Right kidney (tissue), 1 donor: ENCODE data around the gene TSEN34.
"Not testable (repeated sequence)": the region's sequence is repeated elsewhere in the genome, so short reads cannot be mapped to it uniquely, and the experiment has no call there.

Experiments used
- DNase-seq: peaks from one replicate; pipeline ENCODE4 v3.0.0-alpha.2; 2016

TSEN34 gene

GRCh38 chr19:54207676-54207982, 16.5 kb downstream of the TSEN34 start:
- DNase-seq: no peak

GRCh38 chr19:54207983-54208783, 17.1 kb downstream of the TSEN34 start:
- DNase-seq: no peak

- no peak for DNase-seq
Observed at GRCh38 chr19:54208784-54209057, 17.6 kb downstream of the TSEN34 start.

GRCh38 chr19:54209058-54209810, 18.1 kb downstream of the TSEN34 start:
- no peak for DNase-seq

GRCh38 chr19:54209811-54210494, 18.8 kb downstream of the TSEN34 start:
- DNase-seq: peak; percentile 53

- DNase-seq: no peak
Observed at GRCh38 chr19:54211235-54211634, 20.1 kb downstream of the TSEN34 start.

- not testable (repeated sequence) for DNase-seq
Observed at GRCh38 chr19:54214217-54214616, 23.1 kb downstream of the TSEN34 start.

- DNase-seq: not testable (repeated sequence)
Observed at GRCh38 chr19:54214734-54215133, 23.6 kb downstream of the TSEN34 start.

GRCh38 chr19:54216869-54217268, 25.8 kb downstream of the TSEN34 start:
- no peak for DNase-seq

GRCh38 chr19:54217517-54218247, 26.6 kb downstream of the TSEN34 start:
- DNase-seq: not testable (repeated sequence)

GRCh38 chr19:54218259-54218658, 27.2 kb downstream of the TSEN34 start:
- no peak for DNase-seq

- DNase-seq: no peak
Observed at GRCh38 chr19:54218960-54219661, 28.0 kb downstream of the TSEN34 start.

- not testable (repeated sequence) for DNase-seq
Observed at GRCh38 chr19:54219702-54220101, 28.6 kb downstream of the TSEN34 start.

- not testable (repeated sequence) for DNase-seq
Observed at GRCh38 chr19:54221947-54222346, 30.8 kb downstream of the TSEN34 start.

- DNase-seq: not testable (repeated sequence)
Observed at GRCh38 chr19:54222474-54223276, 31.6 kb downstream of the TSEN34 start, which contains the start of gene LILRB3. TSS of gene LILRB3 (minus strand) at chr19:54223007. CDS start at chr19:54222976, 31 bp downstream.

GRCh38 chr19:54223277-54223936, 32.3 kb downstream of the TSEN34 start:
- not testable (repeated sequence) for DNase-seq

- not testable (repeated sequence) for DNase-seq
Observed at GRCh38 chr19:54223937-54224281, 32.8 kb downstream of the TSEN34 start.

GRCh38 chr19:54224619-54225018, 33.5 kb downstream of the TSEN34 start:
- DNase-seq: not testable (repeated sequence)

GRCh38 chr19:54229146-54229545, 38.0 kb downstream of the TSEN34 start:
- no peak for DNase-seq

- no peak for DNase-seq
Observed at GRCh38 chr19:54230031-54230430, 38.9 kb downstream of the TSEN34 start.
